ENCODE results near the gene PRSS57. TPM values are rescaled to one million over a fixed set of nuclear protein-coding genes. Genes with fewer than 3 reads are reported as not detected.

PRSS57 gene
- total and polyA plus RNA-seq, 2 of the 8 experiments (the other 6 are each of a cell fraction or from before 2014, with no cell fraction given): not detected

DNA sequence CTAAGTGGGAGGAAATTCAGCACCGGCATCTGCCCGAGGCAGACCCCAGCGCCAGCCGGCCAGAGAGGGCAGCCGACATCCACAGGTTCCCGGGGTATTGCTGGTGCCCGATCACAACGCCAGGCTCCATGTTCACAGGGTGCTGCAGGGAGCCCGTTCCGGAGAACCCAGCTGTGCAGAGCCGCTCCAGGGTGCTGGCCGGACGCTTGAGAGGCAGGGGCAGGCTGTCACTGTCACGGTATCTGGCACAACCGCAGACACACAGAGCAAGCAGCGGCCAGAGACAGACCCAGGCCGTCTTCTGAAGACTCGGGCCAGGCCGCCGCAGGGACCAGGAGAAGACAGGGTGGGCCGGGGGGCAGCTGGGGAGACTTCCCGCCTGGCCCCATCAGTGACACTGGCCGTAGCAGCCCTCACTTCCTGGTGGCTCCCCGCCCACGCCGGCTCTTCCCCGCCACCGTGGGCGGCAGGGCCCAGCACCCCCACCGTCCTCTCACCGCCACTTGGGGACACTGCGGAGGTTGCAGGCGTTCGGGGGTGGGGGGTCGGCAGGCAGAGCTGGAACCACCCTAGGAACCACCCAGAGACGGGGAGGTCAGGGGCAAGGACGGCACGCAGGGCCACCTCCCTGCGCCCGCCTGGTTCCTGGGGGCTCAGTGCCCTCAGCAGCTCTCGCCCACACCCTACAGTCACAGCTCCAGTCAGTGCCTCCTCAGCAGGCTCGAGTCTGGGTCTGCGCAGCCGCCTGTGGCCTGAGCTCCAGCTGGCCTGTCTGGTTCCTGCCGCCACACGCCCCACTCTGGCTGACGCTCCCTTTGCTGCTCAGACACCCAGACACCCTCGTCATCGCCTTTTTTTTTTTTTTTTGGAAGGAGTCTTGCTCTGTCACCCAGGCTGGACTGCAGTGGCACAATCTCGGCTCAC, 36.1 kb downstream of the PRSS57 start:
- FAIRE-seq: no peak
- H3K27ac ChIP-seq (ENCODE audit: low read depth, low read length): no peak overlapping the region
- no peak overlapping the region for H3K4ac ChIP-seq (replicated peaks; ENCODE audit: insufficient read length, low read depth, low read length)
- H3K14ac ChIP-seq (ENCODE audit: insufficient read length): no peak overlapping the region
- peaks cover 5 to 6% of the 10 kb centered on the region in 2 experiments; a peak in 2 of 4 replicates for H3K9me3 ChIP-seq (ENCODE audit: insufficient read depth in 2 of 2, low read depth in 1 of 2, low read length in 1 of 2)
- H2AK5ac ChIP-seq (ENCODE audit: low read depth, low read length): no peak overlapping the region
- H3K36me3 ChIP-seq (ENCODE audit: control insufficient read depth in 2 of 4, insufficient read depth in 4 of 4, low read length in 3 of 4): peaks cover 0 to 6% (median 0%) of the 10 kb centered on the region in 4 experiments; a peak in 3 of 8 replicates
- no peak overlapping the region for H4K91ac ChIP-seq (replicated peaks; ENCODE audit: insufficient read length, low read length)
- H3K4me1 ChIP-seq (replicated peaks in 1 of 4; ENCODE audit: control insufficient read depth in 3 of 4, insufficient read depth in 4 of 4, low read length in 3 of 4): peaks cover 0 to 11% (median 5%) of the 10 kb centered on the region in 4 experiments; a peak in 5 of 7 replicates
- no peak overlapping the region for H4K5ac ChIP-seq (ENCODE audit: insufficient read length, low read depth, low read length)
- no peak overlapping the region for H2BK20ac ChIP-seq (ENCODE audit: low read length)
- no peak overlapping the region for H2BK15ac ChIP-seq (ENCODE audit: low read length)
- peaks cover 45 to 50% of the 10 kb centered on the region in 2 experiments for H4K20me1 ChIP-seq (replicated peaks in 1 of 2; ENCODE audit: control insufficient read depth in 1 of 2, insufficient read depth in 2 of 2, low read length in 2 of 2)
- H3K4me3 ChIP-seq (ENCODE audit: extremely low read depth in 1 of 4, insufficient read depth in 2 of 4, low read depth in 3 of 4, low read length in 4 of 4): no peak overlapping the region
- no peak overlapping the region; the same call in 1 of the 2 replicates for H2BK5ac ChIP-seq (ENCODE audit: low read depth, low read length)
- H3K56ac ChIP-seq (replicated peaks; ENCODE audit: insufficient read length, low read depth, low read length): no peak overlapping the region
- CTCF ChIA-PET (ENCODE audit: partially characterized antibody): interaction anchor here (0.9 to 1.1 kb wide), 2 partner anchors 11 to 94 kb away, joined by 3 to 4 read pairs; no protein-coding TSS in a partner anchor
- no peak overlapping the region for H2AFZ ChIP-seq (ENCODE audit: low read length)
- peak overlapping the region; percentile 43; the same call in 1 of the 2 replicates for H4K8ac ChIP-seq (ENCODE audit: extremely low read depth, insufficient read depth, low read length)
- H3K79me1 ChIP-seq (ENCODE audit: low read depth, low read length): peaks cover 12% of the 10 kb centered on the region
- no peak overlapping the region for H2BK120ac ChIP-seq (replicated peaks; ENCODE audit: low read depth, low read length)
- no peak overlapping the region for H2BK12ac ChIP-seq (ENCODE audit: low read depth, low read length)
- H3K4me2 ChIP-seq (ENCODE audit: insufficient read depth in 1 of 2, low read depth in 2 of 2, low read length in 2 of 2): no peak overlapping the region; a peak in 1 of 4 replicates
- H3K23ac ChIP-seq (ENCODE audit: insufficient read length): no peak overlapping the region
- peaks cover 3% of the 10 kb centered on the region; the same call in 1 of the 2 replicates for H3K23me2 ChIP-seq (ENCODE audit: low read depth, low read length)
- DNase-seq (ENCODE audit: low read depth in 1 of 2, low spot score in 2 of 2): no peak
- 91% methylated on average over 47 of the region's 50 CpGs; no CpG with 5 or more reads in 1 of the 2 experiments for WGBS, 2 experiments (ENCODE audit: extremely low coverage in 1 of 2, insufficient coverage in 1 of 2, insufficient read length in 1 of 2, insufficient replicate concordance in 2 of 2, low coverage in 1 of 2, low lambda C conversion rate in 2 of 2, missing lambda C conversion rate in 1 of 2)
- POLR2A ChIA-PET (ENCODE audit: partially characterized antibody): interaction anchor here (0.8 to 1.0 kb wide), 2 partner anchors 27 to 370 kb away, joined by 4 read pairs; no protein-coding TSS in a partner anchor
- no peak overlapping the region; a peak in 1 of 7 replicates for H3K9ac ChIP-seq (replicated peaks in 1 of 4; ENCODE audit: extremely low read depth in 1 of 4, low read depth in 3 of 4, low read length in 3 of 4)
- H3K18ac ChIP-seq (ENCODE audit: extremely low read depth, low read length): no peak overlapping the region
- peaks cover 63 to 85% of the 10 kb centered on the region in 2 experiments for H3K79me2 ChIP-seq (ENCODE audit: control insufficient read depth in 1 of 2, insufficient read depth in 2 of 2, low read length in 2 of 2)
- H3K27me3 ChIP-seq (replicated peaks in 1 of 4; ENCODE audit: control insufficient read depth in 3 of 4, extremely low read depth in 1 of 4, insufficient read depth in 3 of 4, low read length in 3 of 4): no peaks in the 10 kb centered on the region
- no peak for TF ChIP-seq SIX5 (IDR thresholded peaks at IDR 0.05; ENCODE audit: low read depth, low read length)
- TF ChIP-seq BRCA1 (IDR thresholded peaks at IDR 0.05; ENCODE audit: low read depth, low read length): no peak
- no peak for TF ChIP-seq FOSL1 (IDR thresholded peaks at IDR 0.05; ENCODE audit: insufficient read depth, low read depth, low read length)
- no peak for TF ChIP-seq TAF1 (IDR thresholded peaks at IDR 0.05; ENCODE audit: low read depth, low read length)
- TF ChIP-seq BCL11A (IDR thresholded peaks at IDR 0.05; ENCODE audit: low read depth in 2 of 2, low read length in 2 of 2): no peak
- no peak for TF ChIP-seq EP300 (IDR thresholded peaks at IDR 0.05; ENCODE audit: borderline replicate concordance in 1 of 2, low read depth in 2 of 2, low read length in 2 of 2)
- TF ChIP-seq KDM5A (IDR thresholded peaks at IDR 0.05; ENCODE audit: low read length): no peak
- no peak for TF ChIP-seq RBBP5 (IDR thresholded peaks at IDR 0.05; ENCODE audit: borderline replicate concordance, low read depth, low read length)
- no peak for TF ChIP-seq POU5F1 (IDR thresholded peaks at IDR 0.05; ENCODE audit: low read depth, low read length)
- TF ChIP-seq POLR2A (IDR thresholded peaks at IDR 0.05; ENCODE audit: control extremely low read depth in 1 of 2, low read depth in 2 of 2, low read length in 2 of 2): no peak
- no peak for TF ChIP-seq TEAD4 (IDR thresholded peaks at IDR 0.05; ENCODE audit: low read depth, low read length)
- TF ChIP-seq CREB1 (IDR thresholded peaks at IDR 0.05): no peak

Data from H1 (cell line).